BLaER1 (cell line): Measurements from ENCODE around the gene MYBBP1A.

Experiments
- H3K27ac ChIP-seq: shearing (Covaris generic); formaldehyde crosslinking; 2 replicates; pipeline ENCODE4 v1.8.1; 2022
- H3K27me3 ChIP-seq: shearing (Covaris generic); formaldehyde crosslinking; 2 replicates; pipeline ENCODE4 v1.8.1; 2022
- H3K36me3 ChIP-seq: shearing (Covaris generic); formaldehyde crosslinking; 2 replicates; pipeline ENCODE4 v1.8.1; 2022
- H3K4me1 ChIP-seq: shearing (Covaris generic); formaldehyde crosslinking; 2 replicates; pipeline ENCODE4 v1.8.1; 2022
- H3K4me2 ChIP-seq: shearing (Covaris generic); formaldehyde crosslinking; 2 replicates; pipeline ENCODE4 v1.8.1; 2022
- H3K4me3 ChIP-seq: shearing (Covaris generic); formaldehyde crosslinking; 2 replicates; pipeline ENCODE4 v1.8.1; 2022
- H3K9ac ChIP-seq: shearing (Covaris generic); formaldehyde crosslinking; 2 replicates; pipeline ENCODE4 v1.8.1; 2022
- H3K9me3 ChIP-seq: shearing (Covaris generic); formaldehyde crosslinking; 2 replicates; pipeline ENCODE4 v1.8.1; 2022
- H4K20me1 ChIP-seq: shearing (Covaris generic); formaldehyde crosslinking; 2 replicates; pipeline ENCODE4 v1.8.1; 2022
- Cebpa-rat ChIP-seq: shearing (Covaris generic); IDR thresholded peaks from 2 replicates; pipeline ENCODE4 v1.8.1; 2022

Gene MYBBP1A

DNA sequence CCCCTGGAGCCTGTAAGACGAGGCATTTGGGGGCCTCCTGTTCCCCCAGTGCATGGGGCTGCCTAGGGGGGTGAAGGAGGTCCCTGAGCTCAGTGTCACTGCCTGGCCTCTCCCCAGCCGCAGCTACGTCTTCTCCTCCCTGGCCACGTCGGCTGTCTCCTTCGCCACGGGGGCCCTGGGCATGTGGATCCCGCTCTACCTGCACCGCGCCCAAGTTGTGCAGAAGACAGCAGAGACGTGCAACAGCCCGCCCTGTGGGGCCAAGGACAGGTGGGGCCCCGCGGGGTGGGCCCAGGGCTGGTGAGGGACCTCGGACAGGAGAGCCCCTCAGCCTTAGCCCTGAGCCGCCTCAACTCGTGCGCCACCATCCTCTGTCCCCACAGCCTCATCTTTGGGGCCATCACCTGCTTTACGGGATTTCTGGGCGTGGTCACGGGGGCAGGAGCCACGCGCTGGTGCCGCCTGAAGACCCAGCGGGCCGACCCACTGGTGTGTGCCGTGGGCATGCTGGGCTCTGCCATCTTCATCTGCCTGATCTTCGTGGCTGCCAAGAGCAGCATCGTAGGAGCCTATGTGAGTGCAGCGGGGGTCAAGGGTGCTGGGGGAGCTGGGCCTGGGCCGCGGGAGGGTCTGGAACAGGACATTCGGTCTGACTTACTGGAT is 22.2 kb downstream of the MYBBP1A start:
- H3K4me1 ChIP-seq: peaks cover 90% of the 10 kb centered on the region
- 0 out of 2 replicates have a peak overlapping the region, but pooled peaks have one; percentile 30 for H3K4me2 ChIP-seq
- H3K9ac ChIP-seq: no peak overlapping the region
- peaks cover 30% of the 10 kb centered on the region for H4K20me1 ChIP-seq
- H3K36me3 ChIP-seq: peaks cover 22% of the 10 kb centered on the region
- H3K9me3 ChIP-seq: no peaks in the 10 kb centered on the region
- H3K27me3 ChIP-seq: no peaks in the 10 kb centered on the region
- no peak overlapping the region for H3K27ac ChIP-seq
- no peak overlapping the region for H3K4me3 ChIP-seq
- TF ChIP-seq Cebpa-rat: no peak

DNA sequence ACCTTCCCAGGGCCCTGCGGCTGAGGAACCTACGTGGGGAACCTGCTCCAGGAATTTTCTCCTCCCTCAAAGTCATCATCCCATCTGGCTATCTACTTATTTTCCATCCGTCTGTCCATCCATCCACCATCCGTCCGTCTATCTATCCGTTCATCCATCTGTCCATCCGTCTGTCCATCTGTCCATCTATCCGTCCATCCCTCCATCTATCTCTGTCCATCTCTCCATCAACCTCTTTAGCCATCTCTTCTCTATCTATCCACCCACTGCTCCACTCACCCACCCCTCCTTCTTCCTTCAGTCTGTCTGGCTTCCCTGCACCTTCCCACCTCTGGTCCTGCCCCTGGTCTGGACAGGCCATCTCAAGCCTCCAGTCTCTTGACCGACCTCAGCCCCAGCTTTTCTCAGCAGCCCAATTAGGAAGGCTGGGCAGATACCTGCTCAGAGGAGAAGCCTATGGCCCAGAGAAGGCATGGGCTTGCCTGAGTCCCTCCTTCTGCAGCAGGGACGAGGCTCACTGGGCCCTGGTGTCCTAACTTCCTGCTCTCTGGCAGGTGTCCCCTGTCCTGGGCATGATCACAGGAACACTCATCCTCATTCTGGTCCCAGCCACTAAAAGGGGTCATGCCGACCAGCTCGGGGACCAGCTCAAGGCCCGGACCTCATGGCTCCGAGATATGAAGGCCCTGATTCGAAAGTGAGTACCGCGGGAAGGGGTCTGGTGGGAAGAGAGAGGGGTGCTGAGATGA is 23.0 kb downstream of the MYBBP1A start:
- Histone ChIP-seq H3K4me2 (peak overlapping the region; percentile 57), H3K27ac (no peak overlapping the region), H4K20me1 (peaks cover 22% of the 10 kb centered on the region), H3K9me3 (no peaks in the 10 kb centered on the region), H3K9ac (no peak overlapping the region), H3K4me3 (no peak overlapping the region), H3K36me3 (peaks cover 14% of the 10 kb centered on the region), H3K27me3 (no peaks in the 10 kb centered on the region), H3K4me1 (peaks cover 89% of the 10 kb centered on the region)
- no peak for TF ChIP-seq Cebpa-rat

DNA sequence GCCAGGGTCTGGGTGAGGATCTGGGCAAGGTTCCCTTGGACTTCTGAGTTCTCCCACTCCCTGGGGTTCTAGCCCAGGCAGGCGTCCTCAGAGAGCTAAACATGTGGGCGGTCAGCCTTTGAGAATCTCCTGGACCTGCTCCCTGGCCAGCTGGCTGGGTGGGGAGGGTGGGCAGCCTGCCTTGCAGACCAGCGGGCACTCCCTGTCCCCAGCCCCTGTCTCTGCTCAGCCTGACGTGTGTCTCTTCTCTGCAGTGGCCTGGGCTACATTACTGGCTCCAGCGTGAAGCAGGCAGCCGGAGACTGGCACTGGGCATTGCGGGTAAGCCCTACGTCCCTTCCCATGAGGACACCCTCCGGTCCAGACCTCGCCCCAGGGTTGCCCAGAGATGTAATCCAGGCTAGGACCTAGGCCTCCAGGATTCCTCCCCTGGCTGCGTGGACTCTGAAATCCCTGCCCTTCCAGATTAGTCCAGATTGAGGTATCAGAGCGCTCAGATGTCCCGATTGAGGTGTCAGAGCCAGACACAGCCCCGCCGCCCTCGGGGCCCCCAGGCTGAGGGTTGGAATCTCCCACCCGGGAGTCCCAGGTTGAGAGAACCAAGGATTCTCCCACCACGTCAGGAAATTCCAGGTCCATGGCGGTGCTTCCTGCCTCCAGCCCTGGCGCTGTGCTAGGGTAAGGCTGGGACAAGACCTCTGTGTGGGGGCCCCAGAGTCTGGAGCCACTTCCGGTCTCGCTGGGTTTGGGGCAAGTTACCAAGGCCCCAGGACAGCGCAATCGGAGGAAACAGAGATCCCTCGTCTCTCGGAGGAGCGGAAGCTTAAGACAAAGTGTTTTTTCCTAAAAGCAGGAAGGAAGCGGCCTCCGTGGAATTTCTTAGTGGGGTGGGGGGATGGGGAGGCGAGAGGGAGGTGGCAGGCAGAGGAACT is 24.1 kb downstream of the MYBBP1A start:
- Histone ChIP-seq H3K4me2 (peak overlapping the region; percentile 57), H3K9me3 (no peaks in the 10 kb centered on the region), H3K27ac (peak overlapping the region; percentile 26; the same call in 1 of the 2 replicates), H3K27me3 (no peaks in the 10 kb centered on the region), H3K4me1 (peaks cover 78% of the 10 kb centered on the region), H3K4me3 (no peak overlapping the region), H3K36me3 (peaks cover 11% of the 10 kb centered on the region; the same call in 1 of the 2 replicates), H3K9ac (no peak overlapping the region), H4K20me1 (peaks cover 12% of the 10 kb centered on the region; the same call in 1 of the 2 replicates)
- no peak for TF ChIP-seq Cebpa-rat

DNA sequence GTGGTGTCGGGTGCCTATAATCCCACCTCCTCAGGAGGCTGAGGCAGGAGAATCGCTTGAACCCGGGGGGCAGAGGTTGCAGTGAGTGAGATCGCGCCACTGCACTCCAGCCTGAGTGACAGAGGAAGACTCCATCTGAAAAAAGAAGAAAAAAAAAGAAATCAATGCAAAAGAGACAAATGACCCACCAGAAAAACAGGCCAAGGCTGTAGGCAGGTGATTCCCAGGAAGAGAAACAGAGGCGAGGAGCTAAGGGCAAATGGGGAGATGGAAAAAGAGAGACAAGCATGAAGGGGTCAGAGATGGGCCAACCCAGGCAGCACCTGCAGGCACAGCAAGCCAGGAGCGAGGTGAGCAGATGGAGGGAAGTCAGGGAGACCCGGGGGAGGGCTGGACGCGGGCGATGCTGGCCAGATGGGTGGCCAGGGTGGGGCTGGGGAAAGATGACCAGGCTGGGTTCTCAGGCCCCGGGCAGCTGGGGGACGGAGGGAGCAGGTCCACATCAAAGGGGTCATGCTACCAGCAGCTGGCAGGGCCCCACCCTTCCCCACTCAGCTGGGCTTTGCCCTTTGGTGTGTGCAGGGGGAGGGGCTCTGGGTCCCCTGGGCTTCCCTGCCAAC is 25.5 kb downstream of the MYBBP1A start:
- peaks cover 17% of the 10 kb centered on the region; the same call in 1 of the 2 replicates for H3K36me3 ChIP-seq
- 0 out of 2 replicates have a peak overlapping the region, but pooled peaks have one; percentile 2 for H3K27ac ChIP-seq
- H3K4me1 ChIP-seq: peaks cover 70% of the 10 kb centered on the region
- peaks cover 12% of the 10 kb centered on the region; the same call in 1 of the 2 replicates for H4K20me1 ChIP-seq
- no peak for TF ChIP-seq Cebpa-rat
- peak overlapping the region; percentile 34 for H3K4me2 ChIP-seq
- no peak overlapping the region for H3K9ac ChIP-seq
- H3K9me3 ChIP-seq: no peaks in the 10 kb centered on the region
- no peaks in the 10 kb centered on the region for H3K27me3 ChIP-seq
- no peak overlapping the region for H3K4me3 ChIP-seq

DNA sequence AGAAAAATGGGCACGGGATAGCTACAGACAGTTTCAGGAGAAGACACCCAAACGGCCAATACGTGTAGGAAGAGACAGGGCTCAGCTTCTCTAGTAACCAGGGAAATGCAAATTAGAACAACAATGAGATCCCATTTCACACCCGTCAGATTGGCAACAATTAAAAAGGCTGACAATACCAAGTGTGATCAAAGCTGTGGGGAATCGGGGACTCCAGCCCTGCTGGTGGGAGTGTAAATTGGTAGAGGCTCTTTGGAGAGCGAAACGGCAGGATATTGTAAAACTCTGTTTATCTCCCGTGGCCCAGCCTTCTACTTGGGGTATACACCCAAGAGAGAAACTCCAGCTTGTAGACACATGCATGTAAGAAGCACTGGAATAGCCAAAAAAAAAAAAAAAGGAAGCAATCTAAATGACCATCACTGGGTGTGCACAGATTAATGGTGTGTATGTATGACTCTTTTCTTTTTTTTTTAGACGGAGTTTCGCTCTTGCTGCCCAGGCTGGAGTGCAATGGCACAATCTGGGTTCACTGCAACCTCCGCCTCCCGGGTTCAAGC is 27.5 kb downstream of the MYBBP1A start:
- Histone ChIP-seq H3K9ac (no peak overlapping the region), H3K27me3 (no peaks in the 10 kb centered on the region)

DNA sequence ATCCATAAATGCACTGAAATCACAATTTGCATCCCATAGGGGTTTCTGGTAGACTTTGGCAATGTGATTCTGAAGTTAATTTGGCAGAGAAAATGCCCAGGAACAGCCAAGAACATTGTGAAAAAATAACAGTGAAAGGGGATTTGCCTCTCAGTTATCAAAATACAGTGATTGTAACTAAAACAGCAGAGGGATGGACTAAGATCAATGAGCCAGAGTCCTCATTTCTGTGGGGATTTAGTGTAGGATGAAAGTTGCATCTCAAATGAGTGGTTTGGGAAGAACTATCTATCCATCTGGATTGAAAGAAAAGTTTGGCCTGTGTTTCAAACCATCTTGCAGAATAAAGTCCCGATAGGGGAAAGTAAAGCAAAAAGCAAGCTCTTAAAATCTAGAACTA is 28.1 kb downstream of the MYBBP1A start:
- TF ChIP-seq Cebpa-rat: no peak
- Histone ChIP-seq H3K4me2 (no peak overlapping the region), H4K20me1 (no peaks in the 10 kb centered on the region), H3K36me3 (peaks cover 7% of the 10 kb centered on the region; the same call in 1 of the 2 replicates), H3K27ac (no peak overlapping the region), H3K9me3 (no peaks in the 10 kb centered on the region), H3K4me1 (peaks cover 74% of the 10 kb centered on the region), H3K4me3 (no peak overlapping the region), H3K9ac (no peak overlapping the region), H3K27me3 (no peaks in the 10 kb centered on the region)

More for the DNA sequence above, 27.5 kb downstream of the MYBBP1A start:
- 0 out of 2 replicates have a peak, but pooled peaks cover under 1% of the 10 kb centered on the region for H4K20me1 ChIP-seq
- no peak overlapping the region for H3K4me3 ChIP-seq
- H3K36me3 ChIP-seq: peaks cover 11% of the 10 kb centered on the region; the same call in 1 of the 2 replicates
- H3K4me2 ChIP-seq: no peak overlapping the region
- no peak for TF ChIP-seq Cebpa-rat
- H3K27ac ChIP-seq: no peak overlapping the region
- H3K4me1 ChIP-seq: peaks cover 71% of the 10 kb centered on the region
- H3K9me3 ChIP-seq: no peaks in the 10 kb centered on the region

DNA sequence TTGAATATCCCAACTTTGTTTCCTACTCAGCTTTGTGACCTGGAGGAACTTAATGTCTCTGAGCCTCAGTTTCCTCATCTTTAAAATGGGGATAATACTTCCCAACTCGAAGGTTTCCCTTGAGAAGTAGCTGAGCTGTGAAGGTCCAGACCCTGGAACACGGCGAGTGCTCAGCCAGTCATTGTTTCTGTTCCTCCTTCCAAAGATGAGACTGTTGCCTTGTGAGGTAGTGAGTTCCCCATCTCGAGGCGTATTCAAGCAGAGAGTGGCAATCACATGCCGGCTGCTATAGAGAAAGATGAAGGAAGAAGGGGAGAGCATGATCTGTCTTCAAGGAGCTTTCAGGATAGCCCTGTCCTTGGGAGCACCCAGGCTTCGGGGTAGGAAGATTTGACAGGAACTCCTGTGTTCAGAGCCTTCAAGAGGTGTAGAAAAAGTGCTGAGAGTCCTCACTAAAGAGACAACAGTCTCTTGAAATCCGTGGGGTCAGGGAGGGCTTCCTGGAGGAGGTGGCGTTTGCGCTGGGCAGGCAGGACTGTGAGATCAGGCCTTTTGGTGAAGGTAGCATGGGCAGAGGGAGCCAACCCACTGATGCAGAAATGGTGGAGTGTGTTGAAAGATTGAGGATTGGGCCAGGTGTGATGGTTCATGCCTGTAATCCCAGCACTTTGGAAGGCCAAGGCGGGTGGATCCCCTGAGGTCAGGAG is 29.3 kb downstream of the MYBBP1A start:
- Histone ChIP-seq H3K4me2 (no peak overlapping the region), H3K9me3 (no peaks in the 10 kb centered on the region), H3K9ac (no peak overlapping the region), H3K4me1 (peaks cover 75% of the 10 kb centered on the region), H3K27me3 (no peaks in the 10 kb centered on the region), H3K4me3 (no peak overlapping the region), H3K27ac (no peak overlapping the region), H3K36me3 (0 out of 2 replicates have a peak, but pooled peaks cover 7% of the 10 kb centered on the region), H4K20me1 (no peaks in the 10 kb centered on the region)
- TF ChIP-seq Cebpa-rat: no peak

DNA sequence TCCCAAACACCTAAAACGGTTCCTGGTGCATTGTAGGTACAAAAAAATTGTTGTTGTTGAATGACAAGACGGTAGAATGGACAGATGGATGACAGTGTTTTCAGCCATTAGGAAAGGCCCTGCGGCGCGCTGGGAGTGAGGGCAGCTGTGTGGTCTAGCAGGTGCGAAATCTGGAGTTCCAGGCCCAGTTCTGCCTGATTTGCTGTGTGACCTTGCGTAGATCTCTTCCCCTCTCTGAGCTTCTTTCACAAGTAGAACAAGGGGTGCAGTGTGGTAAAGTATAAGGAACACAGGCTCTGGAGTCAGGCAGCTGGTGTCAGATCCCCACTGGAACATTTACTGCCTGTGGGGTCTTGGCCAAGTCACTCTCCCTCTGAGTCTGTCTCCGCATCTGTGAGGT is 31.2 kb downstream of the MYBBP1A start:
- Histone ChIP-seq H3K4me1 (peaks cover 80% of the 10 kb centered on the region), H3K9ac (peak overlapping the region; percentile 72; the same call in 1 of the 2 replicates), H3K4me3 (no peak overlapping the region), H3K36me3 (0 out of 2 replicates have a peak, but pooled peaks cover 7% of the 10 kb centered on the region), H3K27me3 (no peaks in the 10 kb centered on the region), H3K4me2 (peak overlapping the region; percentile 90), H4K20me1 (no peaks in the 10 kb centered on the region), H3K9me3 (no peaks in the 10 kb centered on the region), H3K27ac (peak overlapping the region; percentile 95)
- no peak for TF ChIP-seq Cebpa-rat
